NB4 (cell line): ENCODE measurements around the gene NXF3.

Experiments
- CTCF ChIP-seq: IDR thresholded peaks from one replicate; pipeline ENCODE4 v1.5.1; 2012; ENCODE audit warnings: low read depth, low read length
- MAX ChIP-seq: IDR thresholded peaks from 2 replicates; pipeline ENCODE4 v1.6.1; 2011; ENCODE audit warnings: low read depth, low read length
- MYC ChIP-seq: IDR thresholded peaks from 2 replicates; pipeline ENCODE4 v1.6.1; 2011; ENCODE audit warnings: low read depth, low read length
- POLR2A ChIP-seq: IDR thresholded peaks from 2 replicates; pipeline ENCODE4 v1.6.1; 2011; ENCODE audit warnings: mild to moderate bottlenecking; ENCODE audit not compliant: insufficient read length; ENCODE audit errors: extremely low read depth

GRCh38 chrX:103124284-103124683, 31.3 kb upstream of the NXF3 start:
- TF ChIP-seq CTCF (no peak), POLR2A (no peak), MAX (no peak), MYC (no peak)
